BJ (cell line): ENCODE data around the gene BST1. TPM values are rescaled to one million over a fixed set of nuclear protein-coding genes. Genes with fewer than 3 reads are reported as not detected.

ENCODE experiments used
- CTCF ChIA-PET: fragments of 350-600 bp; formaldehyde crosslinking; extraction: SDS; loops from one replicate; lab custom pipeline; 2021; ENCODE audit warnings: antibody characterized with exemption, inconsistent platforms; lab: Yijun Ruan, JAX
- POLR2A ChIA-PET: fragments of 300-600 bp; sonication (Branson Sonifier 250); formaldehyde crosslinking; extraction: SDS; loops from one replicate; lab custom pipeline; 2021; ENCODE audit warnings: antibody characterized with exemption; lab: Charles Lee
- DNase-seq: peaks from one replicate; pipeline ENCODE4 v3.0.0-alpha.2; 2011; ENCODE audit warnings: low read depth
- H3K27me3 ChIP-seq: 2 replicates; pipeline ENCODE4 v1.6.0; 2011; ENCODE audit warnings: low read length; ENCODE audit not compliant: control insufficient read depth, insufficient read depth
- H3K36me3 ChIP-seq: 2 replicates; pipeline ENCODE4 v1.5.1; 2011; ENCODE audit warnings: low read length; ENCODE audit not compliant: control insufficient read depth, insufficient read depth
- H3K4me3 ChIP-seq: 2 replicates; pipeline ENCODE4 v1.5.1; 2011; ENCODE audit warnings: low read depth, mild to moderate bottlenecking, control low read depth, low read length
- CTCF ChIP-seq: IDR thresholded peaks from 2 replicates; pipeline ENCODE4 v1.5.1; 2011; ENCODE audit warnings: low read depth, mild to moderate bottlenecking, control low read depth, inconsistent platforms, low read length, moderate library complexity; ENCODE audit not compliant: insufficient read depth
- polyA plus RNA-seq: library from polyadenylated mRNA; depleted of rRNA; stranded (reverse); fragments of >200 nt; gene quantifications from 2 replicates; pipeline ENCODE4 v1.2.3, GENCODE V29; 2011

The BST1 gene
- polyA plus RNA-seq, 1 experiment, result 38.5 TPM

- H3K27me3 ChIP-seq, result no peaks in the 10 kb centered on the region
- TF ChIP-seq CTCF, result no peak
- ChIA-PET CTCF (interaction anchor here (0.8 kb wide), 1 partner anchor 13 kb away, joined by 3 read pairs; no protein-coding TSS in a partner anchor), POLR2A (interaction anchor here (0.8 kb wide), 1 partner anchor 648 kb away, joined by 3 read pairs; no protein-coding TSS in a partner anchor)
- DNase-seq, result no peak
- H3K4me3 ChIP-seq, result no peak overlapping the region
- H3K36me3 ChIP-seq, result no peaks in the 10 kb centered on the region
These were observed 4.5 kb downstream of the BST1 start for GRCh38 chr4:15707363-15707715.

GRCh38 chr4:15711762-15712161 is 8.9 kb downstream of the BST1 start:
- POLR2A ChIA-PET, result no interaction called here

GRCh38 chr4:15712214-15712613 is 9.3 kb downstream of the BST1 start:
- Histone ChIP-seq H3K27me3 (no peaks in the 10 kb centered on the region), H3K4me3 (no peak overlapping the region), H3K36me3 (no peaks in the 10 kb centered on the region)
- CTCF ChIA-PET, result no interaction called here
- POLR2A ChIA-PET, result no interaction called here
- DNase-seq, result no peak
- no peak for TF ChIP-seq CTCF

More at GRCh38 chr4:15711762-15712161, 8.9 kb downstream of the BST1 start:
- Histone ChIP-seq H3K36me3 (no peaks in the 10 kb centered on the region), H3K27me3 (no peaks in the 10 kb centered on the region), H3K4me3 (no peak overlapping the region)
- CTCF ChIA-PET, result no interaction called here
- DNase-seq, result no peak
- no peak for TF ChIP-seq CTCF

- H3K4me3 ChIP-seq, result no peak overlapping the region
- H3K36me3 ChIP-seq, result no peaks in the 10 kb centered on the region
- CTCF ChIA-PET, result no interaction called here
- no peaks in the 10 kb centered on the region for H3K27me3 ChIP-seq
- no peak for TF ChIP-seq CTCF
- DNase-seq, result no peak
- POLR2A ChIA-PET, result no interaction called here
These were observed 11.3 kb downstream of the BST1 start for GRCh38 chr4:15714141-15714540.

GRCh38 chr4:15714646-15715435 is 12.0 kb downstream of the BST1 start:
- Histone ChIP-seq H3K36me3 (no peaks in the 10 kb centered on the region), H3K27me3 (no peaks in the 10 kb centered on the region), H3K4me3 (no peak overlapping the region)
- no peak for TF ChIP-seq CTCF
- ChIA-PET CTCF (no interaction called here), POLR2A (no interaction called here)
- DNase-seq, result no peak
